ENCODE results near the gene KRT40. TPM values are rescaled to one million over a fixed set of nuclear protein-coding genes. Genes with fewer than 3 reads are reported as not detected.

KRT40 gene
- total and polyA plus RNA-seq, 2 of the 4 experiments (the other 2 are of a cell fraction), result not detected

GRCh38 chr17:40951011-40951622 is 33.0 kb downstream of the KRT40 start:
- peak overlapping the region; percentile 53; the same call in 1 of the 2 replicates for H2BK120ac ChIP-seq (ENCODE audit: low read depth, low read length)
- H3K9me3 ChIP-seq (ENCODE audit: control insufficient read depth, insufficient read depth, low read length), result no peaks in the 10 kb centered on the region
- H2AFZ ChIP-seq (replicated peaks; ENCODE audit: low read length, poor library complexity), result no peak overlapping the region
- ChIA-PET POLR2A (ENCODE audit: unreplicated experiment) (no interaction called here), CTCF (interaction anchor here (0.6 kb wide), 1 partner anchor 377 kb away, joined by 3 read pairs; no protein-coding TSS in a partner anchor)
- H3K4me3 ChIP-seq (ENCODE audit: insufficient read depth, low read depth, low read length), result no peak overlapping the region
- no peak overlapping the region; the same call in 1 of the 2 replicates for H4K91ac ChIP-seq (ENCODE audit: insufficient read depth, low read depth, low read length)
- peak overlapping the region; percentile 83 for H2BK15ac ChIP-seq (ENCODE audit: low read depth, low read length)
- no peak overlapping the region for H3K4me2 ChIP-seq (ENCODE audit: low read depth, low read length)
- in situ Hi-C loops (cut with MboI; ENCODE audit: low sequenced_read_pairs), result no loop called here
- H3K79me1 ChIP-seq (ENCODE audit: low read depth in 1 of 2, low read length in 2 of 2), result no peaks in the 10 kb centered on the region
- no peak overlapping the region for H2AK9ac ChIP-seq (replicated peaks; ENCODE audit: low read depth, low read length, poor library complexity)
- peak overlapping the region; percentile 11 for H2BK5ac ChIP-seq (ENCODE audit: low read depth, low read length, poor library complexity, severe bottlenecking)
- H3K18ac ChIP-seq (ENCODE audit: low read depth, low read length), result peak overlapping the region; percentile 61; the same call in 1 of the 2 replicates
- peaks cover 2% of the 10 kb centered on the region; the same call in 1 of the 2 replicates for H3K9me1 ChIP-seq (ENCODE audit: insufficient read depth, low read length)
- no TSS peak for BruUV-seq (replicated peaks)
- no CpG with 5 or more reads among the region's 2 CpGs for WGBS, 2 experiments (ENCODE audit: extremely low coverage in 2 of 2, insufficient read length in 1 of 2)
- 0 out of 2 replicates have a peak overlapping the region, but pooled peaks have one; percentile 6 for H2BK20ac ChIP-seq (ENCODE audit: low read depth, low read length)
- ATAC-seq (ENCODE audit: low read depth), result no peak
- no peak overlapping the region for H3K56ac ChIP-seq (ENCODE audit: extremely low read depth, insufficient read depth, low read length)
- H4K8ac ChIP-seq (ENCODE audit: low read depth in 2 of 2, low read length in 2 of 2), result peak overlapping the region in 1 of 2 experiments; percentile 27; a peak in 1 of 4 replicates
- dilution Hi-C loops (cut with HindIII; ENCODE audit: low sequenced_read_pairs, unreplicated experiment), result no loop called here
- H3K23ac ChIP-seq (ENCODE audit: low read depth, low read length), result no peak overlapping the region
- peak overlapping the region; percentile 57 for H3K14ac ChIP-seq (replicated peaks; ENCODE audit: low read depth, low read length)
- H3K27ac ChIP-seq (ENCODE audit: insufficient read depth, low read length), result no peak overlapping the region
- peak overlapping the region; percentile 72; the same call in 1 of the 2 replicates for H4K5ac ChIP-seq (ENCODE audit: low read depth, low read length)
- intact Hi-C loops (cut with micrococcal nuclease), result no loop called here
- DNase-seq, result no peak
- no peaks in the 10 kb centered on the region for H4K20me1 ChIP-seq (ENCODE audit: insufficient read depth, low read length)
- peak overlapping the region; percentile 42; the same call in 1 of the 2 replicates for H3K4ac ChIP-seq (ENCODE audit: low read depth, low read length)
- H3K27me3 ChIP-seq (ENCODE audit: control insufficient read depth, insufficient read depth, low read length), result no peaks in the 10 kb centered on the region
- peak overlapping the region; percentile 23; the same call in 1 of the 2 replicates for H2AK5ac ChIP-seq (ENCODE audit: low read depth, low read length)
- H3K9ac ChIP-seq (ENCODE audit: low read depth, low read length), result no peak overlapping the region
- peaks cover 8% of the 10 kb centered on the region for H3K4me1 ChIP-seq (ENCODE audit: control insufficient read depth, insufficient read depth, low read length)
- no peaks in the 10 kb centered on the region for H3K36me3 ChIP-seq (ENCODE audit: control insufficient read depth, insufficient read depth, low read length)
- TF ChIP-seq RFX5 (IDR thresholded peaks at IDR 0.05; ENCODE audit: low read depth, low read length) (no peak), MAFK (IDR thresholded peaks at IDR 0.05; ENCODE audit: low read depth, low read length) (no peak), SMC3 (IDR thresholded peaks at IDR 0.05; ENCODE audit: low read depth, low read length) (no peak), MAZ (IDR thresholded peaks at IDR 0.05; ENCODE audit: borderline replicate concordance, low read depth, low read length) (no peak), BHLHE40 (IDR thresholded peaks at IDR 0.05; ENCODE audit: low read depth, low read length) (no peak), CEBPB (IDR thresholded peaks at IDR 0.05; ENCODE audit: low read depth, low read length) (no peak), FOS (IDR thresholded peaks at IDR 0.05; ENCODE audit: low read depth, low read length) (no peak), MXI1 (IDR thresholded peaks at IDR 0.05; ENCODE audit: borderline replicate concordance, low read depth, low read length) (no peak), CHD1 (IDR thresholded peaks at IDR 0.05; ENCODE audit: low read depth, low read length) (no peak), ELK1 (IDR thresholded peaks at IDR 0.05; ENCODE audit: borderline replicate concordance, low read depth, low read length) (no peak), RAD21 (IDR thresholded peaks at IDR 0.05; ENCODE audit: low read length) (no peak), POLR2A (IDR thresholded peaks at IDR 0.05; ENCODE audit: low read depth, low read length) (no peak), USF2 (IDR thresholded peaks at IDR 0.05; ENCODE audit: low read depth, low read length) (no peak), NFE2L2 (IDR thresholded peaks at IDR 0.05; ENCODE audit: low read depth, low read length) (no peak)
- TF ChIP-seq, protein P1, sequence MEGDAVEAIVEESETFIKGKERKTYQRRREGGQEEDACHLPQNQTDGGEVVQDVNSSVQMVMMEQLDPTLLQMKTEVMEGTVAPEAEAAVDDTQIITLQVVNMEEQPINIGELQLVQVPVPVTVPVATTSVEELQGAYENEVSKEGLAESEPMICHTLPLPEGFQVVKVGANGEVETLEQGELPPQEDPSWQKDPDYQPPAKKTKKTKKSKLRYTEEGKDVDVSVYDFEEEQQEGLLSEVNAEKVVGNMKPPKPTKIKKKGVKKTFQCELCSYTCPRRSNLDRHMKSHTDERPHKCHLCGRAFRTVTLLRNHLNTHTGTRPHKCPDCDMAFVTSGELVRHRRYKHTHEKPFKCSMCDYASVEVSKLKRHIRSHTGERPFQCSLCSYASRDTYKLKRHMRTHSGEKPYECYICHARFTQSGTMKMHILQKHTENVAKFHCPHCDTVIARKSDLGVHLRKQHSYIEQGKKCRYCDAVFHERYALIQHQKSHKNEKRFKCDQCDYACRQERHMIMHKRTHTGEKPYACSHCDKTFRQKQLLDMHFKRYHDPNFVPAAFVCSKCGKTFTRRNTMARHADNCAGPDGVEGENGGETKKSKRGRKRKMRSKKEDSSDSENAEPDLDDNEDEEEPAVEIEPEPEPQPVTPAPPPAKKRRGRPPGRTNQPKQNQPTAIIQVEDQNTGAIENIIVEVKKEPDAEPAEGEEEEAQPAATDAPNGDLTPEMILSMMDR (conservative IDR thresholded peaks at IDR 0.05; ENCODE audit: low read depth, low read length), result no peak

All from IMR-90 (cell line).